Superior temporal gyrus (tissue), 1 donor: ENCODE measurements around the gene ADAMTS9.

ENCODE experiments used
- DNase-seq: peaks from one replicate; pipeline ENCODE4 v3.0.0-alpha.2; 2016; ENCODE audit errors: extremely low spot score

ADAMTS9 gene

GRCh38 chr3:64489361-64490044, 198.3 kb downstream of the ADAMTS9 start:
- DNase-seq = no peak

DNA sequence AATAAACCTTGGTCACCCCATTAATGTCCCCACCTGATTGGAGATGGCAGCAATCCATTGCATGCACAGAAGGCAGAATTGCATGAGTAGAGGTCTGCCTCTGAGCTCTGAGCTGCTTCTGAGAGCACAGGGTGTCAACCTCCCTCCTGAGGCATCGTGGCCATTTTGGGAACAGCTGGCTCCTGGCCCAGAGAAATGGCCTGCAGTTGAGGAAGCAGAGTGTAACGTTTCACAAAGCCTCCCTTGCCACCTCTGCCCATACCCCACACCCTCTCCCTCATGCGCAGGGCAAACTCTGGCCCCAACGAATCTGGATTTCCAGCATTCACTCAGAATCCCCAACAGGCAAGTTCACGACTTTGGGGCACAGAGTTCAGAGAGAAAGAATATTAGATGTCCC, 198.9 kb downstream of the ADAMTS9 start:
- no peak for DNase-seq

GRCh38 chr3:64484289-64484992, 203.4 kb downstream of the ADAMTS9 start:
- DNase-seq = peak; percentile 96

GRCh38 chr3:64483467-64483866, 204.3 kb downstream of the ADAMTS9 start:
- no peak for DNase-seq

DNA sequence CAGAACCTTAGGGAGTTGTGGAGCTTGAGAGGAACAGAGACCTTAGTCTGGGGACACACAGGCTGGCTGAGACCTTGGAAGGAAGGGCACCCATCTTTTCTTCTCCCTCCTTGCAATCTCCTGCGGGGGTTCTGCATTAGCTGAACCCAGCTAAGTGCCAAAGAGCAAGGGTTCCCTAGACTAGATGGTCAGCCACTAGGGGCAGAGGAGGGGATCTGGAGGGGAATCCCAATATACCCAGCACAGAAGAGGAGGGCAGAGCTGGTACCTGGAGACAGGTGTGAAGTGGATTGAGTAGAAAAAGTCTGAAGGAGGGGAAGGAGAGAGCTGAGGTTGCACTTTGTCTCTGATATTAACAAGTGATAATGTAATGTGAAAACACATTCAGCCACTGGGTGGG, 212.8 kb downstream of the ADAMTS9 start:
- DNase-seq = no peak

GRCh38 chr3:64473466-64473865, 214.3 kb downstream of the ADAMTS9 start:
- DNase-seq = no peak

GRCh38 chr3:64470436-64470835, 217.4 kb downstream of the ADAMTS9 start:
- no peak for DNase-seq

- no peak for DNase-seq
Measured at GRCh38 chr3:64467255-64467944, 220.4 kb downstream of the ADAMTS9 start.
